AG04449 (cell line): ENCODE data around the gene DLG1.

Experiments
- CTCF ChIA-PET: fragments of 350-600 bp; formaldehyde crosslinking; extraction: SDS; loops from one replicate; lab custom pipeline; 2021; ENCODE audit warnings: antibody characterized with exemption; lab: Yijun Ruan, JAX
- POLR2A ChIA-PET: fragments of 400-600, 350-600 bp; formaldehyde crosslinking; extraction: SDS; loops from one replicate; lab custom pipeline; 2020; ENCODE audit warnings: antibody characterized with exemption, inconsistent platforms; lab: Yijun Ruan, JAX
- DNase-seq: peaks from one replicate; pipeline ENCODE4 v3.0.0-alpha.2; 2010; ENCODE audit warnings: low read depth, low spot score
- H3K4me3 ChIP-seq: 2 replicates; pipeline ENCODE4 v1.5.1; 2011; ENCODE audit warnings: low read depth, mild to moderate bottlenecking, control low read depth, low read length
- CTCF ChIP-seq: IDR thresholded peaks from one replicate; pipeline ENCODE4 v1.5.1; 2011; ENCODE audit warnings: mild to moderate bottlenecking, moderate library complexity, low read length, control low read depth, inconsistent platforms; ENCODE audit not compliant: insufficient read depth; ENCODE audit errors: missing control alignments

Gene DLG1

DNA sequence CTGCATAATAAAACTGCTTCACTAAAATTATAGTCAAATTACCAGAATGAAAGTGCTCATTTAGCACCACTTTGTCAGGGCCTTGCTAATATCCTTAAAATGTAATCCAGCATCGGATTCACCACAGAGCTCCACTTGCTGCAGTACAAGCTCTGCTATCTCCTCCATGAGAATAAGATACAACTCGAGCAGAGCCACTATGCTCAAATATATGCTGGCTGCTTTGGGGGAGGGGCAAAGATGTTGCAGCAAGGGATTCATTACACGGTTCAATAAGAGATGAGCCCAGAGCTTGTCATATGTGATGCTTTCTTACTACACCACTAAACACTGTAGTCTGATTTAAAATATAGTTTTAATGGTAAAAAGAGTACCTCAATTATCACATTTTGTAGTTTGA is 72.2 kb downstream of the DLG1 start:
- POLR2A ChIA-PET = no interaction called here
- no peak overlapping the region for H3K4me3 ChIP-seq
- CTCF ChIA-PET = interaction anchor here (0.9 to 6.7 kb wide), 10 partner anchors 8 to 373 kb away, joined by 3 to 55 read pairs (median 7); no protein-coding TSS in a partner anchor
- DNase-seq = no peak
- no peak for TF ChIP-seq CTCF

GRCh38 chr3:197225579-197225978 is 72.8 kb downstream of the DLG1 start:
- CTCF ChIA-PET = interaction anchor here (1.2 to 6.7 kb wide), 8 partner anchors 9 to 297 kb away, joined by 3 to 55 read pairs (median 10); no protein-coding TSS in a partner anchor
- POLR2A ChIA-PET = no interaction called here
- DNase-seq = no peak
- no peak for TF ChIP-seq CTCF
- H3K4me3 ChIP-seq = no peak overlapping the region

GRCh38 chr3:197224034-197224444 is 74.4 kb downstream of the DLG1 start:
- peak; percentile 34 for TF ChIP-seq CTCF
- peak; percentile 17 for DNase-seq
- ChIA-PET CTCF (interaction anchor here (0.7 to 6.7 kb wide), 26 partner anchors 9 to 375 kb away, joined by 3 to 55 read pairs (median 4); no protein-coding TSS in a partner anchor), POLR2A (no interaction called here)
- no peak overlapping the region for H3K4me3 ChIP-seq

DNA sequence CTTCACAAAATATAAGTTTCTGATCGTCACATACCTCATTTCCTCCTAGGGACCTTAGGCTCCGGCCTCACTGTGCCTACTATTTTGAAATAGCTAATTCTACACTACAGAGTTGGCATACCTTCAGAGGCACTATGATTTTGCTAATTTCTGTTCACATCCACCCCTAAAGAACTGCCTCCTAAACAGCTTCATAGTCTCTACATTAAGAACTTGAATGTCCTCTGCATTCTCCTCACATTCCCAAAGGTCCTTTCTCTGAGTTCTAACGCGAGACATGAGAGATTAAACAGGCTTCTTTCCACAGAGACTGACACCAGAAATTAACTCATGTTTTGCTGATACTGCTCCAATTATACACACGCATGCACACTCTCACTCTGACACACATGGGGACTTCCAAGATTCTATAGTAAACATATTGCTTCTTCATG is 75.5 kb downstream of the DLG1 start:
- TF ChIP-seq CTCF = no peak
- DNase-seq = no peak
- ChIA-PET CTCF (interaction anchor here (0.9 to 6.7 kb wide), 17 partner anchors 9 to 376 kb away, joined by 3 to 55 read pairs (median 6); no protein-coding TSS in a partner anchor), POLR2A (no interaction called here)
- H3K4me3 ChIP-seq = no peak overlapping the region

DNA sequence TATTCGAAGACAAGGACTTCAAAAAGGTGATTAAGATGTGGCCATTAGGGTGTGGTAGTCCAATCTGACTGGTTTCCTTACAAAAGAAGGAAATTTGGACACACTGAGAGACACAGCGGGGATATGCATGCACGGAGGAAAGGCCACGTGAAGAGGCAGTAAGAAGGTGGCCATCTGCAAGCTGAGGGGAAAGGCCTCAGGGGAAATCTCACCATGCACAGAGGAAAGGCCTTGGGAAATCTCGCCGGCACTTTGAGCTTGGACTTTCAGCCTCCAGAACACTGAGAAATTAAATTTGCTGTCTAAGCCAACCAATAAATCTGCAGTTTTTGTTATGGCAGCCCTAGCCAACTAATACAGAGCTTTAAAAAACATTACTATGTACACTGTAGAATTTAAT is 78.8 kb downstream of the DLG1 start:
- DNase-seq = no peak
- ChIA-PET CTCF (no interaction called here), POLR2A (no interaction called here)
- no peak overlapping the region for H3K4me3 ChIP-seq
- no peak for TF ChIP-seq CTCF

- ChIA-PET CTCF (interaction anchor here (2.2 kb wide), 1 partner anchor 292 kb away, joined by 8 read pairs; no protein-coding TSS in a partner anchor), POLR2A (no interaction called here)
- H3K4me3 ChIP-seq = no peak overlapping the region
- no peak for TF ChIP-seq CTCF
- DNase-seq = no peak
These were observed 80.2 kb downstream of the DLG1 start for GRCh38 chr3:197218210-197218609.
